Neuron (in vitro differentiated cells): ENCODE results near the gene C1QA.

Source experiments
- H2AFZ ChIP-seq: one replicate; pipeline ENCODE4 v1.6.1; 2013; ENCODE audit warnings: low read depth, mild to moderate bottlenecking, inconsistent platforms, low read length, moderate library complexity
- H3K27me3 ChIP-seq: one replicate; pipeline ENCODE4 v1.6.1; 2013; ENCODE audit warnings: low read length; ENCODE audit not compliant: insufficient read depth
- H3K36me3 ChIP-seq: one replicate; pipeline ENCODE4 v1.6.1; 2013; ENCODE audit warnings: low read length; ENCODE audit not compliant: insufficient read depth
- H3K4me1 ChIP-seq: one replicate; pipeline ENCODE4 v1.6.1; 2013; ENCODE audit warnings: low read length; ENCODE audit not compliant: insufficient read depth
- H3K4me3 ChIP-seq: 2 replicates; pipeline ENCODE4 v1.5.1; 2013; ENCODE audit warnings: mild to moderate bottlenecking, low read length, moderate library complexity
- H3K9me3 ChIP-seq: one replicate; pipeline ENCODE4 v1.6.1; 2013; ENCODE audit warnings: low read length

The C1QA gene

DNA sequence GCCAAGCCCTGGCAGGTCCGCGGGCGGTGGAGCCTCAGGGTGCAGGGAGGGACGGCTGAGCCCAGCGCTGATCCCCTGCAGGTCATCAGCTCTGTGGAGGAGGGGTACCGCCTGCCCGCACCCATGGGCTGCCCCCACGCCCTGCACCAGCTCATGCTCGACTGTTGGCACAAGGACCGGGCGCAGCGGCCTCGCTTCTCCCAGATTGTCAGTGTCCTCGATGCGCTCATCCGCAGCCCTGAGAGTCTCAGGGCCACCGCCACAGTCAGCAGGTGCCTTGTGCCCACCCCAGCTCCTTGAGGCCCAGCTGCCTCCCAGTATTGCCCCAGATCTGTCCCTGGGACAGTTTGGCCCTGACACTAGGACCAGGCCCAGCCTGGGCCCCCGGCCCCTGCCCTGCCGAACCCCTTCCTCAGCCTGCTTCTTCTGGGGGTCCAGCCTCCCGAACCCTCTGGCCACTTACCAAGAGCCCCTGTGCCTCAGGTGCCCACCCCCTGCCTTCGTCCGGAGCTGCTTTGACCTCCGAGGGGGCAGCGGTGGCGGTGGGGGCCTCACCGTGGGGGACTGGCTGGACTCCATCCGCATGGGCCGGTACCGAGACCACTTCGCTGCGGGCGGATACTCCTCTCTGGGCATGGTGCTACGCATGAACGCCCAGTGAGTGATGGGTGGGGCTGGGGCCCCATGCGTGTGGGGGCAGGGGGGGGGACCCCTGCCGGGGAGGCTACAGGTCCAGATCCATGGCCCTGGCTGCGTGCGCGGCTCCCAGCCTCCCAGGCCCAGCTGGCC, 35.4 kb upstream of the C1QA start:
- Histone ChIP-seq H3K36me3 (no peaks in the 10 kb centered on the region), H3K27me3 (peaks cover 62% of the 10 kb centered on the region)

DNA sequence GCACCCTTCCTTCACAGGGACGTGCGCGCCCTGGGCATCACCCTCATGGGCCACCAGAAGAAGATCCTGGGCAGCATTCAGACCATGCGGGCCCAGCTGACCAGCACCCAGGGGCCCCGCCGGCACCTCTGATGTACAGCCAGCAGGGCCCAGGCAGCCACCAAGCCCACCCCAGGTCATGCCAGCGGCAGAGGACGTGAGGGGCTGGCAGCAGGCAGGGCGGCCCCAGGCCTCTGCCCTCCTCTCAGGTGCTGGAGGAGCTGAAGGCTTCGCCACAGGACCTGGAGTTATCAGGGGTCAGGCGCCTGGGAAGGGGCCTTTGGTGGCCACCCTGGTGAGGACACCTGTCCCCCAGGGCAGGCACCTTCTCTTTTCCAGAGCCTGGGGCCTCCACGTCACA, 34.8 kb upstream of the C1QA start:
- Histone ChIP-seq H3K9me3 (no peaks in the 10 kb centered on the region), H3K36me3 (no peaks in the 10 kb centered on the region), H2AFZ (no peak overlapping the region), H3K27me3 (peaks cover 64% of the 10 kb centered on the region), H3K4me1 (no peaks in the 10 kb centered on the region), H3K4me3 (no peak overlapping the region)

More for the DNA sequence above, 35.4 kb upstream of the C1QA start:
- no peak overlapping the region for H2AFZ ChIP-seq
- H3K4me1 ChIP-seq: no peaks in the 10 kb centered on the region
- no peak overlapping the region for H3K4me3 ChIP-seq
- no peaks in the 10 kb centered on the region for H3K9me3 ChIP-seq

DNA sequence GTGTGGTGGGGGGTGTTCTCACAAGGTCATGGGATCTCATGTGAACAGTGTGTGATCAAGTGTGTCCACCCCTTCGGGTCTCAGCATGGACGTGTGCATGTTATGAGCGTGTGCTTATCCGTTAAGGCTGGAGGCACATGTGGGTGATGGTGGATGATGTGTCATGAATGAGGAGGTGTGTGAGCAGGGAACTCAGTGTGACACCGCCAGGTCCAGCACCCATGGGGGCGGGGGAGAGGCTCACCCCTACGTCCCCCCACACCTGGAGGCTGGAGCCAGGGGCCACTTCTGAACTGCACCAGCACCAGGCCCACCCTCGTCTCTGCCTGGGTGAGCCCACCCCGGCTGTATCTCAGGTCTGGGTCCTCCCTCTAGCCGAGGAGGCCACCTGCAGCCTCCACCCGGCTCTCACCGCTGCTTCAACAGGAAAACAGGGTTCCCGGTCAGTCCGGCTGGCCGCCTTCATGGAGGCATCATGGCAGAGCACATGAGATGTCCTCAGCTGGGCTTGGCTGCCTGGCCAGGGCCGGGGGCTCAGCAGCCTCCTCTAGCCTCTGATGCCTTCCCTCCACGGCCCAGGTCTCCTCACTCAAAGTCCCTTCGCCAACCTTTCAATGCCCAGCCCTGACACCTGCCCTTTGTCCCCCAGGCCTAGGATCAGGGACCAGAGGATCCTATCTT, 34.2 kb upstream of the C1QA start:
- Histone ChIP-seq H3K36me3 (no peaks in the 10 kb centered on the region), H3K27me3 (peaks cover 61% of the 10 kb centered on the region), H3K9me3 (no peaks in the 10 kb centered on the region), H3K4me3 (no peak overlapping the region), H3K4me1 (no peaks in the 10 kb centered on the region), H2AFZ (no peak overlapping the region)

DNA sequence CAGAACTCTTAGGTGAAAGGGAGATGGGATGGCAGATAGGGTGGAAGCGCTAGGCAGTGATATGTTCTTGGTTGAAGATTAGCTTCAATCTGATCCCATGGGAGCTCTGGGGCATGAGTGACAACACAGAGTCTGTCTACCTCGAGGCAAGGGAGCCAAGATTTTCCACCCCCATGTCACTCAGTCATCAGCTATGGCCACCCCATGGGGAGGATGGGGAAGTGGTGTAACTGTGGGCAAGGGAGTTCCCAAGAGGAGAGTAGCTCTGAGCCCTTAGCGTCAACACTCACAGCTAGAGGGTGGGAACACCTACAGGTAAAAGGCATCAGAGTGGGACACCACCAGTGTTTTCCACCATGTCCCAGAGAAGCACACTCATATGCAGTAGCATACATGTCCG, 30.3 kb upstream of the C1QA start:
- H2AFZ ChIP-seq: no peak overlapping the region
- H3K27me3 ChIP-seq: peaks cover 66% of the 10 kb centered on the region
- H3K4me1 ChIP-seq: no peaks in the 10 kb centered on the region
- H3K4me3 ChIP-seq: no peak overlapping the region
- no peaks in the 10 kb centered on the region for H3K9me3 ChIP-seq
- no peaks in the 10 kb centered on the region for H3K36me3 ChIP-seq

DNA sequence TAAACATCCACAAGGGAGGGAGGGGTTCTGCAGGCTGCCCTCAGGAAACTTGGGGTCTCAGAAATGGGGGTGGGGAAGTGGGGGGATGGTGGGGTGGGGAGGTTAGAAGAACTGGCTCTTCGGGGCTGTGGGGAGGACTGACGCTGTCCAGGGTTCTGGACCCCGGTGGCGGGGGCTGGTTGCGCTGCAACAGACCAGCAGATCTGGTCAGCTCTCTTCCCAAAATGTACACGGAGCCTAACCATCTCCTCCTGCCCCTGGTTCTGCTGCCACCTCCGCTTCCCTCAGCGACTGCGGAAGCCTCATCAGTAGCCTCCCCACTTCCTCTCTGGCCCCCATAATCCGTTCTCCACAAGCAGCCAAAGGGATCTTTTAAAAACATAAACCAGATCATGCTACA, 29.3 kb upstream of the C1QA start:
- H3K4me3 ChIP-seq: no peak overlapping the region
- H3K9me3 ChIP-seq: no peaks in the 10 kb centered on the region
- H3K27me3 ChIP-seq: peaks cover 67% of the 10 kb centered on the region
- H2AFZ ChIP-seq: no peak overlapping the region
- H3K36me3 ChIP-seq: no peaks in the 10 kb centered on the region
- H3K4me1 ChIP-seq: no peaks in the 10 kb centered on the region

DNA sequence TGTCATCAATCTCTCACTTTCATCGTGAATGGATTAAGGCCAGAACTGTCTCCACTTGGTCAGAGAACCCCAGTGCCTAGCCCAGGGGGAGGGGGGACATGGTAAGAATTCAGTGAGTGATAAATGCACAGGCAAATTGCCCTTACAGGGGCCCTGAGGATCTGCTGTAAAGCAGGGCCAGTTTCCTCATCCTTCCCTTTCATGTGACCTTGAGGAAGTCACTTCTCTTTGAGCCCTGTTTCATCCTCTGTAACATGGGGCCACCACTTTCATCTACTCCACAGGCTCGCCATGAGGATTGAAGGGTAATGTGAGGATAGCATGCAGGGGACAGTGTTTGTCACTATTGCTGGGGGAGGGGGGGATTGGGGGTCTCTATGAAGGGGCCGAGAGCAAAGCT, 28.1 kb upstream of the C1QA start:
- Histone ChIP-seq H3K27me3 (peaks cover 56% of the 10 kb centered on the region), H3K36me3 (no peaks in the 10 kb centered on the region), H2AFZ (no peak overlapping the region), H3K4me1 (no peaks in the 10 kb centered on the region), H3K4me3 (no peak overlapping the region), H3K9me3 (no peaks in the 10 kb centered on the region)

DNA sequence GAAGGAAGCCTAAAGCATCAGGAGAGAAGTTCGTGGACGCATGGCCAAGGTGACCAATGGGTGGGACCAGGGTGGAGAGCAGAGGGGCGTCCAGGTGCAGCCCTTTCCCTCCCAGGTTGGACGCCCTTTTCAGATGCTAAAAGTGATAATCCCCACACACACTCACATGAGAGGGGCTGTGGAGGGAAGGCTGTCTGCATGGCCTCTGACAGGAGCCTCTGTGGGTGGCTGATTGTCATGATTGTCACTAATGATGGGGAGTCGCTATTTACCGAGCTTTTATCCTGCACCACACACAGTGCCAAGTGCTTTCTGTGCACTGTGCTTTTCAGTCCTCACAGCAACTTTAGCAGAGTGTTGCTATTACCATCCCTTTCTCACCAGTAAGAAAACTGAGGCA, 27.1 kb upstream of the C1QA start:
- no peaks in the 10 kb centered on the region for H3K9me3 ChIP-seq
- H3K4me1 ChIP-seq: no peaks in the 10 kb centered on the region
- no peaks in the 10 kb centered on the region for H3K36me3 ChIP-seq
- no peak overlapping the region for H2AFZ ChIP-seq
- peaks cover 50% of the 10 kb centered on the region for H3K27me3 ChIP-seq
- no peak overlapping the region for H3K4me3 ChIP-seq

DNA sequence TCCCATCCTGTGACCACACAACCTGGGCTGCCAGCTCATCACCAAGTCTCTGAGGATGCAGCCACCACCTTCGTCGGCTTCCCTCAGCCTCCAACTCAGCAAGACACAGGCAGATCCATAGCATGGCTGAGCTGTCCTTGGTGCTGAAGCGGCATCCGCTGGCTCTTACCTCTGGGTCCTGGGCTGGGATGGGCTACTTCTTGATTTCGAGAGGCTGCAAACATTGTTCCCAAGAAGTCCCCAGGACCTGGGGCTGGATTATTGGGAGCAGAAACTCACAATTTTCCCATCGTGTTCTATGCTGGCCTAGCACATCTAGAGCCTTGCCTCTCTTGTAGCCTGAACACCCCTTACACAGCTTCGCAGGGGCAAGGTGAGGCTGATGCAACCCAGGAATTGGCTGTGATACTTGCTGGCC, 24.9 kb upstream of the C1QA start:
- Histone ChIP-seq H3K9me3 (no peaks in the 10 kb centered on the region), H2AFZ (no peak overlapping the region), H3K4me1 (no peaks in the 10 kb centered on the region), H3K36me3 (no peaks in the 10 kb centered on the region), H3K4me3 (no peak overlapping the region), H3K27me3 (peaks cover 41% of the 10 kb centered on the region)

DNA sequence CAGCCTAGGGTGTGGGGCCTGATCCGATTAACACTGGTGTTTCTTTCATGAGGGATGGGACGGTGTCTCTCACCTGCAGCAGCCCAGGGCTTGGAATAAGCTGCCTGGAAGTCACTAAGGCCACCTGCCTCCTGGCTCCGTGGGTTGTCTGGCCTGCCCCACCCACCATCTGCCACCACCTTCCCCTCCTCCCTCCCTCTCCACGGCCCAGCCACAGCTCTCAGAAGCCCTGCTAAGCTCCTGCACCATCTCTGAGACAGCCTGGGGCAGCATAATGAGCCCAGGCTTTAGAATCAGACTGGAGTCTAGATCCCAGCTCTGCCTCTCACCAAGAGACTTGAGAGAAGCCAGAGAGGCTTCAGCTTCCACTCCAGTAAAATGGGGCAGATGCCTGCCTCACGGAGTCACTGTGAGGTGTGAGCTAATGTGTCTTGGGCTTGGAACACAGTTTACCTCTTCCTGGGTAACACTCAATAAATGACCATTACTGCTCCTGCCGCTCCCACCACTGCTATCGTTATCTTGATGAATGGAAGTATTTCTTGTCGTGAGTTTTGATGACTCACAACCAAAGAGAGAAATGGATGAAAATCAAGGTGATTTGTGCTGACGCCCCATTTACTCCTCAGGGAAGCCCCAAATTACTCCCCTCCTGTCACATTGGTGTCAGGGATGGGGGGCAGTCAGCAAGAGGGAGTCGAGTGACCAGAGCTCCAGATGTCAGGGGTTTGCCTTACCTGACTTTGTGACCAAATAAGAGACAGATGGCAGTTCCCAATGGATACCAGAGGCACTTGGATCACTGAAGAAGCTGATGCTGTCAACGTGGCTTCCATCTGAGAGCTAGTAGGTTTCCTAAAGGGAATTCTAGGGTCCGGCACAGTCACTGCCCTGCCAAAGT, 23.5 kb upstream of the C1QA start:
- no peaks in the 10 kb centered on the region for H3K4me1 ChIP-seq
- no peak overlapping the region for H3K4me3 ChIP-seq
- no peaks in the 10 kb centered on the region for H3K9me3 ChIP-seq
- no peaks in the 10 kb centered on the region for H3K36me3 ChIP-seq
- H2AFZ ChIP-seq: no peak overlapping the region
- H3K27me3 ChIP-seq: peaks cover 44% of the 10 kb centered on the region

DNA sequence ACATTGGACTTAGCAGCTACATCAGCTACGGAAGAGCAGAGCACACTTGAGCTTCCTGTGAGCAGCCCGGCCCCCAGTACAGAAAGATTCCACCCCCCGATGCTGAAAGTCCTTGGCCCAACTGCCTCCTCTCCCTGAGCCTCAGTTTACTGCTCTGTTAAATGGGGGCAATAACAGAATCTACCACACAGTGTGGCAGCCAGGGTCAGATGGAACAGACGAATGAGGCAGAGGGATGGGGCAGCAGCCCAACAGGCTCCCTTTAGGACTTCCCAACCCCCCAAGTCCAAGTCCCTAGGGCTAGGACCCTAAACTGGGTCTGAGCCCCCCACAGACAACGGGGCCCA, 22.9 kb upstream of the C1QA start:
- Histone ChIP-seq H3K27me3 (peaks cover 43% of the 10 kb centered on the region), H3K36me3 (no peaks in the 10 kb centered on the region), H2AFZ (no peak overlapping the region), H3K4me3 (no peak overlapping the region), H3K9me3 (no peaks in the 10 kb centered on the region), H3K4me1 (no peaks in the 10 kb centered on the region)

DNA sequence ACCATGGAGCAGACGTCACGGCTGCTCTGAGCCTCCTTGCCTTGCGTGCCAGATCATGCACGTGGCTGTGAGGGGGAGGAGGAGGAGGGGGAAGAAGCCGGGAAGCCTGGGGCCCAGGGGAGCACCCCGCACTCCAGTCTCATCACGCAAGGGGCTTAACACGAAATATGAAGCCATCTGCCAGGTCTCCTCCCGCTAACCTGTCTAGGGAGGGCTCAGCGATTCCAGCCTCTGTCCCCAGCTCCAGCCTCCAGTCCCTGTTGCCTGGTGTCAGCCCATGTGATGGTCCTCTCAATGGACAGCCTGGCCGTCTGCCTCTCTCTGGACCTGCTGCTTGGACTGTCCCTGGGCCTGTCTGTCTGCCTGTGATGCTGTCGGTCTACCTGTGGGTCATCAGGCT, 22.5 kb upstream of the C1QA start:
- H3K4me3 ChIP-seq: no peak overlapping the region
- H2AFZ ChIP-seq: no peak overlapping the region
- H3K36me3 ChIP-seq: no peaks in the 10 kb centered on the region
- peaks cover 42% of the 10 kb centered on the region for H3K27me3 ChIP-seq
- no peaks in the 10 kb centered on the region for H3K9me3 ChIP-seq
- no peaks in the 10 kb centered on the region for H3K4me1 ChIP-seq

DNA sequence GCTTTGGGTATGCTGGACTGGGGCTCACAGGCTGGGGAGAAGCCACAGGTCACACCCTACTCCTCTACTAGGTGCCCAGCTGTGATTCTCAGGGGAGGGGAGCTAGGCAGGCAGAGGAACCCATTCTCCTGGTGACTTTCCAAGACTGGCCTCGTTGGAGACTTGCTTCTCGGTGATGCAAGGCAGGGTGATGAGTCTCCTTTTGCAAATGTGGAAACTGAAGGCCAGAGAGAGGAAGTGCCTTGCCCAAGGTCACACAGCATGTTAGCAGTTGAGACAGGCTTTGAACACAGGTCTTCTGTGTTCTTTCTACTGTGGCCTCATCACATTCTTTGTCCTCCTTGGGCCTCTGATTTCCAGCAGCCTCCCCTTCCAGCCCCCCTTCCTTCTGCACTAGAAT, 20.5 kb upstream of the C1QA start:
- H3K36me3 ChIP-seq: no peaks in the 10 kb centered on the region
- no peak overlapping the region for H2AFZ ChIP-seq
- no peaks in the 10 kb centered on the region for H3K4me1 ChIP-seq
- H3K27me3 ChIP-seq: peaks cover 32% of the 10 kb centered on the region
- H3K4me3 ChIP-seq: no peak overlapping the region
- H3K9me3 ChIP-seq: no peaks in the 10 kb centered on the region

DNA sequence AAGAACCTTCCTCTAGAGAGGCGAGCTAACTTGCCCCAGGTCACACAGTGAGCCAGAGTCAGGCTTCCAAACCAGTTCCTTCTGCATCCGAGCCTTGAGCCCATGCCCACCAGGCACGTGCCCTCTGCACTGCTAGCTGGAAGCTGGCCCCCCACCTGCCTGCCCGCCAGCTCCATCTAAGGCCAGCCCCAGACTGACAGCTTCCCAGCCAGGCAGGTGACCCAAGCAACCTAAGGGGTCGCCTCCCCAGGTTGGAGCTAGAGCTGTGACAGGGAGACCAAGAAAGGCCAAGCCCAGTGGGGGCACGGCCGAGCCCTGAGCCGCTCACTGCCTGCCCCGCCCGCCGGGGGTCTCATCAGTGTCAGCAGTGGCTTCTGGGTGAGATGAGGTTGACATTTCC, 19.9 kb upstream of the C1QA start:
- H3K27me3 ChIP-seq: peaks cover 32% of the 10 kb centered on the region

More for the DNA sequence above, 19.9 kb upstream of the C1QA start:
- H3K9me3 ChIP-seq: no peaks in the 10 kb centered on the region
- H3K4me3 ChIP-seq: no peak overlapping the region
- no peaks in the 10 kb centered on the region for H3K4me1 ChIP-seq
- H2AFZ ChIP-seq: no peak overlapping the region
- no peaks in the 10 kb centered on the region for H3K36me3 ChIP-seq
